Measurements from ENCODE around the gene PABPN1. TPM values are rescaled to one million over a fixed set of nuclear protein-coding genes. Genes with fewer than 3 reads are reported as not detected.
A peak's percentile ranks its signal among the peaks of the same experiment; 100 is the strongest.

The PABPN1 gene
- polyA plus RNA-seq, 2 of the 4 experiments (the other 2 are of a cell fraction), result 157 to 197 TPM

- ChIA-PET CTCF (interaction anchor here (0.5 to 14.2 kb wide), 8 partner anchors 11 to 946 kb away, joined by 3 to 161 read pairs (median 4); partner anchors contain the start of gene PPP1R3E), POLR2A (interaction anchor here (0.8 to 2.5 kb wide), 5 partner anchors 10 to 192 kb away, joined by 3 to 19 read pairs (median 7); partner anchors contain the start of genes BCL2L2, C14orf119, PABPN1 and PPP1R3E)
- H3K9me3 ChIP-seq, result no peaks in the 10 kb centered on the region
- H3K4me1 ChIP-seq, result peaks cover 18% of the 10 kb centered on the region
- FAIRE-seq (no peak), DNase-seq (ENCODE audit: low read depth in 1 of 2, low spot score in 1 of 2) (no peak), ATAC-seq (no peak)
- no peak for TF ChIP-seq MAZ (IDR thresholded peaks at IDR 0.05; ENCODE audit: borderline replicate concordance, low read depth, low read length)
- TF ChIP-seq ZFP36 (IDR thresholded peaks at IDR 0.05; ENCODE audit: borderline replicate concordance, partially characterized antibody), result no peak
- no peak for TF ChIP-seq CHD2 (IDR thresholded peaks at IDR 0.05; ENCODE audit: low read length, partially characterized antibody)
- TF ChIP-seq BCL3 (IDR thresholded peaks at IDR 0.05), result no peak
- no peak for TF ChIP-seq FOXS1 (CRISPR knock-in tag; IDR thresholded peaks at IDR 0.05)
- TF ChIP-seq POLR2A (IDR thresholded peaks at IDR 0.05; ENCODE audit: low read length), result no peak
- TF ChIP-seq TP53 (CRISPR knock-in tag; IDR thresholded peaks at IDR 0.05), result no peak
- TF ChIP-seq CBX2 (IDR thresholded peaks at IDR 0.05; ENCODE audit: borderline replicate concordance, low read depth), result no peak
- no peak for TF ChIP-seq KDM1A (IDR thresholded peaks at IDR 0.05; ENCODE audit: low read depth)
- TF ChIP-seq EP300 (IDR thresholded peaks at IDR 0.05), result no peak
- TF ChIP-seq NFE2L2 (conservative IDR thresholded peaks at IDR 0.05; ENCODE audit: low read length), result no peak
- TF ChIP-seq JUN (IDR thresholded peaks at IDR 0.05), result no peak
- no peak for TF ChIP-seq ZNF302 (CRISPR knock-in tag; IDR thresholded peaks at IDR 0.05)
- no peak for TF ChIP-seq PHF8 (IDR thresholded peaks at IDR 0.05; ENCODE audit: borderline replicate concordance, low read depth)
- no peak for TF ChIP-seq HES2 (IDR thresholded peaks at IDR 0.05)
- no peak for TF ChIP-seq RAD21 (conservative IDR thresholded peaks at IDR 0.05 in 1 of 2, IDR thresholded peaks at IDR 0.05 in 1 of 2)
- TF ChIP-seq SMC3 (IDR thresholded peaks at IDR 0.05), result no peak
- no peak for TF ChIP-seq CHD4 (IDR thresholded peaks at IDR 0.05; ENCODE audit: borderline replicate concordance)
- TF ChIP-seq TFCP2L1 (CRISPR knock-in tag; IDR thresholded peaks at IDR 0.05), result no peak
- H3K27ac ChIP-seq, result peak overlapping the region; percentile 86 to 93
- peak overlapping the region; percentile 93 for H3K4me2 ChIP-seq
- 82% methylated on average over 6 of the region's 6 CpGs for WGBS (ENCODE audit: missing lambda C conversion rate)
- peak overlapping the region; percentile 57 for H3K4me3 ChIP-seq
These were observed 34.3 kb upstream of the PABPN1 start for GRCh38 chr14:23286902-23287479.

GRCh38 chr14:23294734-23295561, 26.3 kb upstream of the PABPN1 start:
- CTCF ChIA-PET, result interaction anchor here (0.6 to 12.8 kb wide), 39 partner anchors 8 to 265 kb away, joined by 3 to 254 read pairs (median 3); partner anchors contain the start of genes BCL2L2, HOMEZ, PABPN1 and RNF212B
- peak overlapping the region; percentile 67 for H3K4me2 ChIP-seq
- POLR2A ChIA-PET, result interaction anchor here (0.5 to 0.9 kb wide), 2 partner anchors 29 to 65 kb away, joined by 3 to 6 read pairs; no protein-coding TSS in a partner anchor
- TF ChIP-seq JUN (IDR thresholded peaks at IDR 0.05) (0 out of 5 replicates have a peak, but pooled peaks of 1 of the 2 experiments have one; percentile 32), CEBPB (IDR thresholded peaks at IDR 0.05) (no peak), ZNF302 (CRISPR knock-in tag; IDR thresholded peaks at IDR 0.05) (no peak), HEYL (CRISPR knock-in tag; IDR thresholded peaks at IDR 0.05) (no peak), ZSCAN20 (CRISPR knock-in tag; IDR thresholded peaks at IDR 0.05) (no peak), KDM1A (IDR thresholded peaks at IDR 0.05; ENCODE audit: low read depth) (no peak), USF2 (IDR thresholded peaks at IDR 0.05) (no peak), EHF (CRISPR knock-in tag; IDR thresholded peaks at IDR 0.05) (no peak), HOXB13 (CRISPR knock-in tag; IDR thresholded peaks at IDR 0.05; ENCODE audit: low read depth) (no peak), BCL3 (IDR thresholded peaks at IDR 0.05) (no peak), CBX2 (IDR thresholded peaks at IDR 0.05; ENCODE audit: borderline replicate concordance, low read depth) (no peak), CHD2 (IDR thresholded peaks at IDR 0.05; ENCODE audit: low read length, partially characterized antibody) (peak; percentile 24), GATA3 (IDR thresholded peaks at IDR 0.05; ENCODE audit: borderline replicate concordance) (no peak), ZFP36 (IDR thresholded peaks at IDR 0.05; ENCODE audit: borderline replicate concordance, partially characterized antibody) (no peak), PBX3 (IDR thresholded peaks at IDR 0.05) (no peak), SREBF2 (IDR thresholded peaks at IDR 0.05) (no peak), ZC3H11A (IDR thresholded peaks at IDR 0.05) (no peak), SMC3 (IDR thresholded peaks at IDR 0.05) (peak; percentile 59; the same call in 2 of the 3 replicates), RAD21 (conservative IDR thresholded peaks at IDR 0.05 in 1 of 2, IDR thresholded peaks at IDR 0.05 in 1 of 2) (peak; percentile 37 to 45; a peak in 4 of 5 replicates), TFCP2L1 (CRISPR knock-in tag; IDR thresholded peaks at IDR 0.05) (no peak), JUNB (IDR thresholded peaks at IDR 0.05) (no peak), CBX8 (IDR thresholded peaks at IDR 0.05) (no peak)

More at GRCh38 chr14:23294734-23295561, 26.3 kb upstream of the PABPN1 start:
- ATAC-seq, result peak; percentile 71 to 87; a peak in 5 of 6 replicates
- 39% methylated on average over 24 of the region's 24 CpGs for WGBS (ENCODE audit: missing lambda C conversion rate)
- Histone ChIP-seq H3K4me3 (peak overlapping the region; percentile 27; the same call in 2 of the 3 replicates), H3K27ac (peak overlapping the region; percentile 42 to 66; a peak in 4 of 6 replicates), H3K9me3 (no peaks in the 10 kb centered on the region), H3K4me1 (peaks cover 2% of the 10 kb centered on the region; the same call in 2 of the 3 replicates)
- no peak for FAIRE-seq
- peak in 1 of 2 experiments; percentile 55 for DNase-seq (ENCODE audit: low read depth in 1 of 2, low spot score in 1 of 2)
